Retina (tissue), 1 donor: ENCODE measurements around the gene HRC.
"Not testable (repeated sequence)": the region's sequence is repeated elsewhere in the genome, so short reads cannot be mapped to it uniquely, and the experiment has no call there.

ENCODE experiments used
- DNase-seq: peaks from one replicate; pipeline ENCODE4 v3.0.0-alpha.2; 2016

Gene HRC

GRCh38 chr19:49132974-49133609, 22.1 kb downstream of the HRC start:
- DNase-seq, result no peak

DNA sequence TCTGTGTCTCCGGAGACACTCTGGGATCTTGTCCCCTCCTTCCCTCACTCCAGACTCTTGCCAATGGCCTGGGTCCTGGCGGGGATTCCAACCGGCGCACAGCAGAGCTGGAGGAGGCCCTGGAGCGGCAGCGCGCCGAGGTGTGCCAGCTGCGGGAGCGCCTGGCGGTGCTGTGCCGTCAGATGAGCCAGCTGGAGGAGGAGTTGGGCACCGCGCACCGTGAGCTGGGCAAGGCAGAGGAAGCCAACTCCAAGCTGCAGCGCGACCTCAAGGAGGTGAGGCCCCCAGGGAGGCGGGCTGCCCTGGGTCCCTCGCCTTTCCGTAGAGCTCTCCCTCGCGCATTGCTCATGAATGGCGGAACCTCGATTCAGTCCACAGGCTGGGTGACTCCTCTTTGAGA, 24.9 kb downstream of the HRC start:
- DNase-seq, result no peak

- no peak for DNase-seq
These were observed 26.0 kb downstream of the HRC start for GRCh38 chr19:49129238-49129583.

- no peak for DNase-seq
These were observed 26.5 kb downstream of the HRC start for GRCh38 chr19:49128545-49129237.

DNA sequence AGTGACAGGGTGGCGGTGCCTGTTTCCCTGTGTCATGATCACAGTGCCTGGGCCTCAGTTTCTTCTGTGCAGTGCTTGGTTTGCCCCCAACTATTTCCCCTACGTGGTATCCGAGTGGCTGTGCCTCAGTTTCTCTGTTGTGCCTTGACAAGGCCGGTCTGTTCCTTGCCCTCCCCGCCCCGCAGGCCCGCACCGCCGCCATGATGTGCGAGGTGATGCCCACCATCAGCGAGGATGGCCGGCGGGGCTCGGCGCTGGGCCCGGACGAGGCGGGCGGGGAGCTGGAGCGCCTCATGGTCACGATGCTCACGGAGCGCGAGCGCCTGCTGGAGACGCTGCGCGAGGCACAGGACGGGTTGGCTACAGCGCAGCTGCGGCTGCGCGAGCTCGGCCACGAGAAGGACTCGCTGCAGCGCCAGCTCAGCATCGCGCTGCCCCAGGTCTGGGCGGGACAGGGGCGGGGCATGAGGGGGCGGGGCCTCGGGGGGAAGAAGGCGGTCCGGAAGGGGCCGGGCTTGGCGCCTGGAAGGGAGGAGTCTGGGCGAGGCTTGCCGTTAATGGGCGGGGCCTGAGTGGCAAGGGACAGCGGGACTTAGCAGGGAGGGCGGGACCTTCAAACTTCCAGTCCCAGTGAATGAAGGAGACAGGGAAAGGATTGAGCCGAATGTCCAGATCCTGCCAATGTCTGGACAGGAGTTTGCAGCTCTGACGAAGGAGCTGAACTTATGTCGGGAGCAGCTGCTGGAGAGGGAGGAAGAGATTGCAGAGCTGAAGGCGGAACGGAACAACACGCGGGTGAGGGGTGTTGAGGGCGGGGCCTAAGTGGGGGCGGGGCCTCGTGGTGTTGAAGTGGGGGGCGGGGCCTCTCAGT, 27.3 kb downstream of the HRC start:
- peak; percentile 92 for DNase-seq

GRCh38 chr19:49127225-49127624, 28.0 kb downstream of the HRC start:
- not testable (repeated sequence) for DNase-seq

DNA sequence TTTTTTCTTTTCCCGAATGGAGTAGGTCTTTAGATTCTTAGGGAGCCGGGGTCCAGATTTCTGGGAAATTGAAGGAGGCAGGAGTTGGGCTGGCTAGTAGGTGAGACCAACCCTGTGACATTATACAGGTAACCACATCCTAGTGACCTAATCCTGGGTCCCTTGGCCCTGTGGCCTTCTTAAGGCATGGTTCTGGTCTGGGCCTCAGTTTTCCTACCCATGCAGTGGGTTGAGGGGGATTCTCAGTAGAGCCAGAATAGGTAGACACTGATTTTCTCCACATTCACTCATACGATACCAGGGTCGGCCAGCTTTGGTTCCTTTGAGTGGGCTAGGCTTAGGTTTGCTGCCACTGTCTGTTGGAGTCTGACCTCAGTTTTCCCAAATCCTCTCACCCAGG, 28.6 kb downstream of the HRC start:
- no peak for DNase-seq

GRCh38 chr19:49125025-49125731, 30.0 kb downstream of the HRC start:
- peak; percentile 30 for DNase-seq

DNA sequence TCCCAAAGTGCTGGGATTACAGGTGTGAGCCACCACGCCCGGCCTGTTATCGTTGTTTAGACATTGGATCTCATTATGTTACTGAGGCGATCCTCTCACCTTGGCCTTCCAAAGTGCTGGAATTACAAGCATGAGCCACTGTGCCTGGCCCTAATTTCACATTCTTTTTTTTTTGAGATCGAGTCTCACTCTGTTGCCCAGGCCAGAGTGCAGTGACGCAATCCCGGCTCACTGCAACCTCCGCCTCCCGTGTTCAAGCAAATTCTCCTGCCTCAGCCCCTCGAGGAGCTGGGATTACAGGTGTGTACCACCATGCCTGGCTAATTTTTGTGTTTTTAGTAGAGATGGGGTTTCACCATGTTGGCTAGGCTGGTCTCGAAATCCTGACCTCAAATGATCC, 31.9 kb downstream of the HRC start:
- DNase-seq, result not testable (repeated sequence)

DNA sequence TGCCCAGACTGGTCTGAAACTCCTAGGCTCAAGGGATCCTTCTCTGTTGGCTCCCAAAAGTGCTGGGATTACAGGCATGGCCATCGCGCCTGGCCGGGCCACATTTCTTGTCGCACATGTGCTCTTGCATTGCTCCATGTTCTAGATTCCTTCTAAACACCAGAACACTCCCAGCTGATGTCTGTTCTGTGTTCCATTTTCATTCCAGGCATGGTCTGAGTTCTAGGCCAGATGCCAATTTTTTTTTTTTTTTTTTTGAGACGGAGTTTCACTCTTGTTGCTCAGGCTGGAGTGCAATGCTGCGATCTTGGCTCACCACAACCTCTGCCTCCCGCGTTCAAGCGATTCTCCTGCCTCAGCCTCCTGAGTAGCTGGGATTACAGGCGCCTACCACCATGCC, 33.4 kb downstream of the HRC start:
- DNase-seq, result not testable (repeated sequence)

GRCh38 chr19:49120868-49121267, 34.3 kb downstream of the HRC start:
- no peak for DNase-seq

GRCh38 chr19:49120325-49120683, 34.9 kb downstream of the HRC start:
- no peak for DNase-seq

- DNase-seq, result peak; percentile 80
These were observed 35.5 kb downstream of the HRC start, which contains the start of gene PPFIA3 for GRCh38 chr19:49119411-49120324. Gene PPFIA3 (plus strand): TSS chr19:49119544. CDS start chr19:49127874, 8,330 bp downstream.

GRCh38 chr19:49118565-49119410, 36.4 kb downstream of the HRC start, which contains the start of gene C19orf73:
Gene C19orf73 (minus strand): TSS chr19:49119143. CDS start chr19:49119022, 121 bp downstream.
- peak; percentile 99 for DNase-seq

DNA sequence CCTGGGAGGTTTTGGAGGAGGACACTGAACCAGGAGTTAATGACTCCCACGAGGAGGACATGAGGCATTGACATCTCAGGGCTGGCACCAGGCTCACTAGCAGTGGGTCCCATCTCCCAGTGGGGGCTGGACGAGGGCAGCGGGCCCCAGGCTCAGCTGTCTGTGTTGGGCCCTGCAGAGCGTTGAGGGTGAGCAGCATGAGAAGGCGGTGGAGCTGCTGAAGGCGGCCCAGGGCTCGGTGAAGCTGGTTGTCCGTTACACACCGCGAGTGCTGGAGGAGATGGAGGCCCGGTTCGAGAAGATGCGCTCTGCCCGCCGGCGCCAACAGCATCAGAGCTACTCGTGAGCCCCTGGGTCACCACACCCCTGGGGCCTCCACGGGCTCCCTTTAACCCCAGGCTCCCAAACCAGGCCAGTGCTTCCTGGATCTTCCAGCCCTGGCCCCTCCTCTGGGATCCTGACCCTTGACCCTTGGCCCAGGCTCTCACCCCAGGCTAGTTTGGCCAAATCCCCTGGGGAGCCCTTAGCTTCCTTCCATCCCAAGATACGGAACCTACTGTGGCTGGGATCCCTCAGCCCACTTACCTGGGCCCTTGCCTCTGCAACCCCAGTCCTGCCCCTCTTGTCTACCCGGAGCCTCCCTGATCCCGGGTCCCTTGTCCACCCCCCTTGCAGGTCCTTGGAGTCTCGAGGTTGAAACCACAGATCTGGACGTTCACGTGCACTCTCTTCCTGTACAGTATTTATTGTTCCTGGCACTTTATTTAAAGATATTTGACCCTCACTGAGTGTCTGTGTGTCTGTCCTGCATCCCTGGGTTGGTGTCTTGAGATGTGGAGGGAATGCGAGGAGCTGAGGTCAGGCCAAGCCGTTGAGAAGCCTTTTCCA, 37.3 kb downstream of the HRC start:
- DNase-seq, result no peak

DNA sequence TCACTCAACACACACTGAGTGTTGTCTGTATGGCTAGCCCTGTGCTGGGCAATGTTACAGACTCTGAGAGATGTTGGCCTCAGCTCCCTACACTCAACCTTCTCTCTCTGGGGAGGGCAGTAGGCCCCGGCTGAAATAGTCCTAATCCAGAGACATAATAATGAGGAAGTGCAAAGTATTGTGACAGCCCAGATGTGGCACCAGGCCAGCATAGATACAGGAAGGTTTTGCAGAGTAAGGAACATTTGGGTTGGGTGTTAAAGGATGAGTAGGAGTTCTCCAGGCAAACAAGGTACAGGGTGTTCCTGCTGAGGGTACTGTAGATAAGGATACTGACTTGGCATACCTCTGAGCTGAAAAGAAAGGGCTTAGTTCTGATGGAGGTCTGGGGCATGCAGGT, 38.7 kb downstream of the HRC start:
- DNase-seq, result no peak

- peak; percentile 89 for DNase-seq
These were observed 40.4 kb downstream of the HRC start for GRCh38 chr19:49114630-49115363.

DNA sequence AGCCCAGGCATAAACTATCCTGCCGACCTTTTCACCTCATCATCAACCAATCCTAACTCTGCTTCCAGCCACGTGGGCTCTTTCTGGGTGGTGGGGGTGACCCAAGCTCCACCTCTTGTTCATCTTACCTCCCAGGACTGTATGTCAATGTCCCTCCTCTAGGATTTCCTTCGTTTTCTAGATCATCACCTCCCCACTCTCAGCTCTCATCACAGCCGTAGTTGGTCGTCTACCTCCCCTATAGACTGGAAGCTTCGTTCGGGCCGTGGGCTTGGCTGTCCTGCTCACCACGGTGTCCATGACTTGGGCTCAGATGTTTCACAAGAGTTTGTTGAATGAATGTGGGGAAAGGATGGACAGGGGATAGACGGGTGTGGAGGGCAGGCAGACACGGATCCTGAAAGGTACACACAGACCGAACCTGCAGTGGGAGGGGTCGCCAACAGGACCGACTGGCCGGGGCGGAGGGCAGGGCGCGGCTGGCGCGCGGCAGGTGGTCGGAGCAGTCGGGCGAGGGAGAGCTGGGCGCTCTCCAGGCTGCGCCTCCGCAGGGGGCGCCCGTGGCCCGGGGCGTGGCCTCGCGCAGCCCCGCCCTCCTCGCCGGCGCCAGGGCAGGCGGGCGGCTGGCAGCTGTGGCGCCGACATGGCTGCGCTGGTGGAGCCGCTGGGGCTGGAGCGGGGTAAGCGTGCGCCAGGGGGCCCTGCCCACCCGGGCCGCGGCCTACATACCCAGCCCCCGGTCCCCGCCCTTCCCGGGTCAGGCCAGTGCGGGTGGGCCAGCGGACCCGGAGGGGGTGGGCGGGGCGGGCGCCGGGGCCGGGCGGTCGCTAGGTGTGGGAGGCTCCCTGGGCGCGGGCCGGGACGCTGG, 41.2 kb downstream of the HRC start, which contains the start of gene LIN7B:
Gene LIN7B, plus strand, starts transcription at position 609 of the 868 bp plus-strand sequence. Its CDS starts 35 bp downstream, at position 644.
- peak; percentile 84 for DNase-seq
